ENCODE data around the gene UBE2E2.
"Not testable (repeated sequence)": the region's sequence is repeated elsewhere in the genome, so short reads cannot be mapped to it uniquely, and the experiment has no call there.

The UBE2E2 gene

GRCh38 chr3:23202921-23203707 lies at the start of gene UBE2E2:
Gene UBE2E2, plus strand, starts transcription at chr3:23203327.
- peak; percentile 41 for DNase-seq

- DNase-seq: no peak
Observed at GRCh38 chr3:23153436-23153835, 49.7 kb upstream of the UBE2E2 start.

GRCh38 chr3:23157331-23157730 lies 45.8 kb upstream of the UBE2E2 start:
- no peak for DNase-seq

GRCh38 chr3:23159929-23160328 lies 43.2 kb upstream of the UBE2E2 start:
- DNase-seq: no peak

- no peak for DNase-seq
Observed at GRCh38 chr3:23161308-23161707, 41.8 kb upstream of the UBE2E2 start.

GRCh38 chr3:23161896-23162570 lies 41.1 kb upstream of the UBE2E2 start:
- no peak for DNase-seq

GRCh38 chr3:23162934-23163333 lies 40.2 kb upstream of the UBE2E2 start:
- no peak for DNase-seq

- DNase-seq: no peak
Observed at GRCh38 chr3:23164746-23165145, 38.4 kb upstream of the UBE2E2 start.

- DNase-seq: no peak
Observed at GRCh38 chr3:23165571-23165970, 37.6 kb upstream of the UBE2E2 start.

- DNase-seq: no peak
Observed at GRCh38 chr3:23166276-23166675, 36.9 kb upstream of the UBE2E2 start.

GRCh38 chr3:23166845-23167244 lies 36.3 kb upstream of the UBE2E2 start:
- no peak for DNase-seq

GRCh38 chr3:23169551-23169950 lies 33.6 kb upstream of the UBE2E2 start:
- DNase-seq: no peak

- DNase-seq: no peak
Observed at GRCh38 chr3:23170291-23170690, 32.8 kb upstream of the UBE2E2 start.

GRCh38 chr3:23172059-23172458 lies 31.1 kb upstream of the UBE2E2 start:
- DNase-seq: no peak

GRCh38 chr3:23174426-23175039 lies 28.6 kb upstream of the UBE2E2 start:
- DNase-seq: no peak

GRCh38 chr3:23175341-23176083 lies 27.6 kb upstream of the UBE2E2 start:
- DNase-seq: no peak

- not testable (repeated sequence) for DNase-seq
Observed at GRCh38 chr3:23176839-23177238, 26.3 kb upstream of the UBE2E2 start.

GRCh38 chr3:23182996-23183513 lies 20.1 kb upstream of the UBE2E2 start:
- no peak for DNase-seq

GRCh38 chr3:23183731-23184130 lies 19.4 kb upstream of the UBE2E2 start:
- DNase-seq: no peak

- no peak for DNase-seq
Observed at GRCh38 chr3:23185861-23186260, 17.3 kb upstream of the UBE2E2 start.

GRCh38 chr3:23189187-23189586 lies 13.9 kb upstream of the UBE2E2 start:
- no peak for DNase-seq

- no peak for DNase-seq
Observed at GRCh38 chr3:23192816-23193215, 10.3 kb upstream of the UBE2E2 start.

GRCh38 chr3:23193831-23194230 lies 9.3 kb upstream of the UBE2E2 start:
- DNase-seq: no peak
